Loucy (cell line): ENCODE results near the gene SDR39U1.

ENCODE experiments used
- H2AFZ ChIP-seq: fragments of 200-600 bp; sonication (generic); 2 replicates; pipeline ENCODE4 v1.6.0; 2016; ENCODE audit warnings: antibody characterized with exemption, mild to moderate bottlenecking, low read length, moderate library complexity
- H3F3A ChIP-seq: fragments of 200-600 bp; 2 replicates; pipeline ENCODE4 v1.6.0; 2016; ENCODE audit warnings: antibody characterized with exemption, low read depth, mild to moderate bottlenecking
- H3K27me3 ChIP-seq: fragments of 200-600 bp; sonication (generic); 2 replicates; pipeline ENCODE4 v1.6.1; 2014; ENCODE audit warnings: low read length, mild to moderate bottlenecking; ENCODE audit not compliant: insufficient read depth, poor library complexity, severe bottlenecking
- H3K36me3 ChIP-seq: fragments of 200-600 bp; sonication (generic); 2 replicates; pipeline ENCODE4 v1.6.1; 2016; ENCODE audit warnings: low read length; ENCODE audit not compliant: insufficient read depth
- H3K4me1 ChIP-seq: fragments of 200-600 bp; sonication (generic); 2 replicates; pipeline ENCODE4 v1.5.1; 2014; ENCODE audit warnings: low read length, mild to moderate bottlenecking; ENCODE audit not compliant: insufficient read depth, poor library complexity, severe bottlenecking
- H3K4me2 ChIP-seq: fragments of 200-600 bp; sonication (generic); 2 replicates; pipeline ENCODE4 v1.6.0; 2014; ENCODE audit warnings: antibody characterized with exemption, low read length, low read depth, mild to moderate bottlenecking; ENCODE audit not compliant: poor library complexity, severe bottlenecking
- H3K4me3 ChIP-seq: fragments of 200-600 bp; sonication (generic); 2 replicates; pipeline ENCODE4 v1.5.1; 2014; ENCODE audit warnings: low read length, mild to moderate bottlenecking, mixed read lengths; ENCODE audit not compliant: poor library complexity, severe bottlenecking
- H3K79me2 ChIP-seq: fragments of 200-600 bp; sonication (generic); 2 replicates; pipeline ENCODE4 v1.6.1; 2014; ENCODE audit warnings: low read length; ENCODE audit not compliant: insufficient read depth
- H3K9ac ChIP-seq: fragments of 200-600 bp; sonication (generic); 2 replicates; pipeline ENCODE4 v1.6.0; 2014; ENCODE audit warnings: mild to moderate bottlenecking, low read depth, low read length, moderate library complexity; ENCODE audit not compliant: poor library complexity, severe bottlenecking
- H3K9me2 ChIP-seq: fragments of 200-600 bp; sonication (generic); replicated peaks from 2 replicates; pipeline ENCODE4 v1.6.1; 2016; ENCODE audit warnings: low read depth, low read length, mixed read lengths
- H3K9me3 ChIP-seq: fragments of 200-600 bp; sonication (generic); 2 replicates; pipeline ENCODE4 v1.6.1; 2014; ENCODE audit warnings: mild to moderate bottlenecking, antibody characterized with exemption, low read length, low read depth; ENCODE audit not compliant: insufficient read depth
- H4K20me1 ChIP-seq: fragments of 200-600 bp; sonication (generic); 2 replicates; pipeline ENCODE4 v1.6.0; 2014; ENCODE audit warnings: antibody characterized with exemption, low read length, mild to moderate bottlenecking; ENCODE audit not compliant: insufficient read depth, poor library complexity, severe bottlenecking
- EZH2phosphoT487 ChIP-seq: fragments of 200-600 bp; IDR thresholded peaks from 2 replicates; pipeline ENCODE4 v1.6.1; 2018; ENCODE audit warnings: antibody characterized with exemption, mild to moderate bottlenecking, moderate library complexity, borderline replicate concordance
- TF ChIP-seq, protein P1 (sequence below): fragments of 200-600 bp; sonication (generic); conservative IDR thresholded peaks from 2 replicates; pipeline ENCODE4 v1.5.1; 2014; ENCODE audit warnings: mild to moderate bottlenecking, antibody characterized with exemption, low read length

Gene SDR39U1

DNA sequence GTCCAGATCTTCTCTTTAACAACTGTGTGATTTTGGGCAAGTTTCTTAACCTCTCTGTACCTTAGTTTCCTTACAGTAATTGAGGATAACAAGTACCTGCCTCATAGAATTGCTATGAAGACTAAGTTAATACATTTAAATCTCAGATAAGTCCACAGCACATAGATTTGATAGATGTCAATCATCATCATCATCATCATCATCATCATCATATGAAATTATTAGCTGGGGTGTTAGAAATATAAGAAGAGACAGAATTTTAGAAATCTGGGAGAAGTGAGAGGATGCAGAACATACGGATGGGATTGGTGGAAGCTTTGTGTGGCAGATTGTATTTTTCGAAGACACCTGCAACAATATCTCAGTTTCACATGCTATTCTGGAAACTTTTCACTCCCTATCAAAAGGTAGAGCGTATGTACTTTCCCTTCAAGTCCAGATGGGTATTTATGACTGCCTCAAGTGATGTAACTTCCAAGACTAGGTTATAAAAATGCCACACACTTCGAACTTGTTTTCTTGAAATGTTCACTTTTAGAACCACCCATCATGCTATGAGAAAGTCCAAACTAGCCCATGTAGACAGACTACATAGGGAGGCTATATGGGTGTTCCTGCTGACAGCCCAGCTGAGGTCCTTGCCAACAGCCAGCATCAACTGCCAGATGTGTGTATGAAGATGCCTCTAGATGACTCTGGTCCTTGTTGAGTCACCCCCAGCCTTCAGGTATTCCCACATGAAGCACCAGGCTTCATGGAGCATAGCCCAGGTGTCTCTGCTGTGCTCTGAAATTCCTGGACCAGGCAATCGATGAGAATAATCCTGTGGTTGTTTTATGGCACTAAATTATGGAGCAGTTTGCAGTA, 20.7 kb upstream of the SDR39U1 start:
- Histone ChIP-seq H3K4me3 (peak overlapping the region; percentile 9), H3K4me1 (peaks cover 51% of the 10 kb centered on the region), H3K27me3 (no peaks in the 10 kb centered on the region), H2AFZ (no peak overlapping the region), H3K9me3 (no peaks in the 10 kb centered on the region), H3K9me2 (no peaks in the 10 kb centered on the region), H3K4me2 (peak overlapping the region; percentile 57), H3K9ac (peak overlapping the region; percentile 39), H3K36me3 (no peaks in the 10 kb centered on the region), H4K20me1 (no peaks in the 10 kb centered on the region), H3K79me2 (no peaks in the 10 kb centered on the region), H3F3A (peaks cover 11% of the 10 kb centered on the region)
- TF ChIP-seq, protein P1, sequence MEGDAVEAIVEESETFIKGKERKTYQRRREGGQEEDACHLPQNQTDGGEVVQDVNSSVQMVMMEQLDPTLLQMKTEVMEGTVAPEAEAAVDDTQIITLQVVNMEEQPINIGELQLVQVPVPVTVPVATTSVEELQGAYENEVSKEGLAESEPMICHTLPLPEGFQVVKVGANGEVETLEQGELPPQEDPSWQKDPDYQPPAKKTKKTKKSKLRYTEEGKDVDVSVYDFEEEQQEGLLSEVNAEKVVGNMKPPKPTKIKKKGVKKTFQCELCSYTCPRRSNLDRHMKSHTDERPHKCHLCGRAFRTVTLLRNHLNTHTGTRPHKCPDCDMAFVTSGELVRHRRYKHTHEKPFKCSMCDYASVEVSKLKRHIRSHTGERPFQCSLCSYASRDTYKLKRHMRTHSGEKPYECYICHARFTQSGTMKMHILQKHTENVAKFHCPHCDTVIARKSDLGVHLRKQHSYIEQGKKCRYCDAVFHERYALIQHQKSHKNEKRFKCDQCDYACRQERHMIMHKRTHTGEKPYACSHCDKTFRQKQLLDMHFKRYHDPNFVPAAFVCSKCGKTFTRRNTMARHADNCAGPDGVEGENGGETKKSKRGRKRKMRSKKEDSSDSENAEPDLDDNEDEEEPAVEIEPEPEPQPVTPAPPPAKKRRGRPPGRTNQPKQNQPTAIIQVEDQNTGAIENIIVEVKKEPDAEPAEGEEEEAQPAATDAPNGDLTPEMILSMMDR: no peak
- no peak for TF ChIP-seq EZH2phosphoT487

DNA sequence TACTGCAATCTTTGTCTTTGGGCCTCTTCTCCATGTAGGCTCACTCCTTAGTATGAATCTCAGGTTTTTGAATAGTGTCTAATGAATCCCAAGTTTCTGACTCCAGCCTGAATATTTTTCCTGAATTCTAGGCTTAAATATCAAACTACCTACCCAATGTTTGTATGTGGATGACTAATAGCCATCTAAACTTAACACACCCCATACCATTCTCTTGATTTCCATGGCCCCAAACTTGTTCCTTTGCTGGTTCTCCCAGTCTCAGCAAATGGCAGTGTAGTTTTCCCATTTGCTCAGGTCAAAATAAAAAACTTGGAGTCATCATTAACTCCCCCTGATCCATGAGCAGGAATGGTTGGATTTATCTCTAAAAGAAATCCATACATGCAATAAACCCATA, 18.8 kb upstream of the SDR39U1 start:
- no peak overlapping the region for H3K4me2 ChIP-seq
- H3K4me3 ChIP-seq: no peak overlapping the region
- TF ChIP-seq, protein P1: no peak
- TF ChIP-seq EZH2phosphoT487: no peak
- no peak overlapping the region for H3K9ac ChIP-seq
- peaks cover 11% of the 10 kb centered on the region for H3F3A ChIP-seq
- no peaks in the 10 kb centered on the region for H3K36me3 ChIP-seq
- no peaks in the 10 kb centered on the region for H3K79me2 ChIP-seq
- H3K9me3 ChIP-seq: no peaks in the 10 kb centered on the region
- H2AFZ ChIP-seq: no peak overlapping the region
- H3K27me3 ChIP-seq: no peaks in the 10 kb centered on the region
- peaks cover 51% of the 10 kb centered on the region for H3K4me1 ChIP-seq
- H3K9me2 ChIP-seq: no peaks in the 10 kb centered on the region
- no peaks in the 10 kb centered on the region for H4K20me1 ChIP-seq

DNA sequence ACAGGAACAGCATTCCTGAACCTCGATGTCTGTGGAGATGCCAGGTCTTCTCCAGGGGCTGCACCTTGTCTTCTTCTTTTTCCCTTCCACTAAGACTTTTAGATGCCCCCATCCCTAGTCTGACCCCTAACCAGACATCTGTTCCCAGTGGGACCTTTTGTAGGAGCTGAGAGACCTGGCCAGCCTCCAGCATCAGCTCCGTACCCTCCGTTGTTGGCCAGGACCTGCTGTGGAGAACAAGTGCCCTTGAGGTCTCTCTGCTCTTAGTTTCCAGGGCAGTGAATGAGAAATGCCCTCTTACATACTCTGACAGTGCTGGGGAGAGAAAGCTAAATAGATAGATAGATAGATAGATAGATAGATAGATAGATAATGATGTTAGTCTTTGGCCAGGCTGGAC, 16.8 kb upstream of the SDR39U1 start:
- Histone ChIP-seq H3K4me2 (no peak overlapping the region), H3K27me3 (no peaks in the 10 kb centered on the region), H3K4me3 (no peak overlapping the region), H3K9me2 (no peaks in the 10 kb centered on the region), H3K4me1 (peaks cover 37% of the 10 kb centered on the region), H4K20me1 (no peaks in the 10 kb centered on the region), H3K79me2 (no peaks in the 10 kb centered on the region), H3F3A (peaks cover 5% of the 10 kb centered on the region), H3K36me3 (no peaks in the 10 kb centered on the region), H3K9me3 (no peaks in the 10 kb centered on the region), H2AFZ (no peak overlapping the region), H3K9ac (no peak overlapping the region)
- TF ChIP-seq EZH2phosphoT487: no peak
- TF ChIP-seq, protein P1: no peak
